ENCODE data around the gene FBXO44.
A peak's percentile ranks its signal among the peaks of the same experiment; 100 is the strongest.
"Not testable (repeated sequence)": the region's sequence is repeated elsewhere in the genome, so short reads cannot be mapped to it uniquely, and the experiment has no call there.

FBXO44 gene

GRCh38 chr1:11654137-11654938, at the start of gene FBXO44, which contains the start of gene FBXO2:
Gene FBXO44, plus strand, starts transcription at chr1:11654877. Its CDS starts 959 bp downstream, at chr1:11655836.
Gene FBXO2, minus strand, starts transcription at chr1:11654429. Its CDS starts 89 bp downstream, at chr1:11654340.
- DNase-seq = no peak

DNA sequence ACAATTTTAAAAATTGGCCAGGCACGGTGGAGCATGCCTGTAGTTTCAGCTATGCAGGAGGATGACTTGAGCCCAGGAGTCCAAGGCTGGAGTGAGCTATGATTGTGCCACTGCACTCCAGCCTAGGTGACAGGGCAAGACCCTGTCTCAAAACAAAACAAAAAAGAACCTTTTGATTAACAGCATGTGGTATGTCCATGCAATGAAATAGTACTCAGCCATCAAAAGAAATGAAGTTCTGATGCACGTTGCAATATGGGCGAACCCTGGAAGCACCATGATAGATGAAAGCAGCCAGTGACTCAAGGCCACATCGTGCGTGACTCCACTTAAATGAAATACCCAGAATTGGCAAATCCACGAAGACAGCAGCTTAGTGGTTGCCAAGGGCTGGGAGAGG, 47.9 kb upstream of the FBXO44 start:
- DNase-seq = no peak

DNA sequence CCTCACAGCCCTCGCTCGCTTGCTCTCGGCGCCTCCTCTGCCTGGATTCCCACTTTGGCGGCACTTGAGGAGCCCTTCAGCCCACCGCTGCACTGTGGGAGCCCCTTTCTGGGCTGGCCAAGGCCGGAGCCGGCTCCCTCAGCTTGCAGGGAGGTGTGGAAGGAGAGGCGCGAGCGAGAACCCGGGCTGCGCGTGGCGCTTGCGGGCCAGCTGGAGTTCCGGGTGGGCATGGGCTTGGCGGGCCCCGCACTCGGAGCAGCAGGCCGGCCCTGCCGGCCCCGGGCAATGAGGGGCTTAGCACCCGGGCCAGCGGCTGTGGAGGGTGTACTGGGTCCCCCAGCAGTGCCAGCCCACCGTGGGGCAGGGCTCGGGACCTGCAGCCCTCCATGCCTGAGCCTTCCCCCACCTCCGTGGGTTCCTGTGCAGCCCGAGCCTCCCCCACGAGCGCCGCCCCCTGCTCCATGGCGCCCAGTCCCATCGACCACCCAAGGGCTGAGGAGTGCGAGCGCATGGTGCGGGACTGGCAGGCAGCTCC, 46.0 kb upstream of the FBXO44 start:
- DNase-seq = not testable (repeated sequence)

DNA sequence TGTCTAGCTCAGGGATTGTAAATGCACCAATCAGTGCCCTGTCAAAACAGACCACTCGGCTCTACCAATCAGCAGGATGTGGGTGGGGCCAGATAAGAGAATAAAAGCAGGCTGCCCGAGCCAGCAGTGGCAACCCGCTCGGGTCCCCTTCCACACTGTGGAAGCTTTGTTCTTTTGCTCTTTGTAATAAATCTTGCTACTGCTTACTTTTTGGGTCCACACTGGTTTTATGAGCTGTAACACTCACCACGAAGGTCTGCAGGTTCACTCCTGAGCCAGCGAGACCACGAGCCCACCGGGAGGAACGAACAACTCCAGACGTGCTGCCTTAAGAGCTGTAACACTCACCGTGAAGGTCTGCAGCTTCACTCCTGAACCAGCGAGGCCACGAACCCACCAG, 45.3 kb upstream of the FBXO44 start:
- DNase-seq = not testable (repeated sequence)

DNA sequence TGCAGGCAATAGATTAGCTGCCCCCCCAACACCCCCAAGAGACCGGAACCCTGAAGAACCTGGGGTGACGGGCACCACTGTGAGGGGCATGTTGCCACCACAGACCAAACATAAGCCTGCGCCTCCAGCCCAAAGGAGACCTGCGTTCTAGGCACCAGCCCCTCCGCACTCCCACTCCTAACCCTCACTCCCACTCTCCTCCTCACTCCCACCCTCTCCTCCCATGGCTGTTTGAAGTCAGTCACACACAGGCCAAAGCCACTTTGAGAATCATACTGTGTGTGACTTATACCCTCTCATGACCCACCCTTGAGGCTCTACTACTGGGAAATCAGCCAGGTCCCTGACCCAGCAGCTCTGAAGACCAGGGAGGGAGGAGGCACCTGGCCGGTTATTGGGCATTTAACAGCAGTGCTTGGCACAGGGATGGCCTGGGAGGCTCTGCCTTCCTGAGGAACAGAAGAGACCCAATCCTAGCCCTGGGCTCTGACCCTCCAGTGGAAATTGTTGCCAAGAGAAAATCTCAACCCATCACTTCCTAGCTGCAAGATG, 44.0 kb upstream of the FBXO44 start:
- no peak for DNase-seq

GRCh38 chr1:11611638-11612327, 42.9 kb upstream of the FBXO44 start:
- DNase-seq = no peak

- no peak for DNase-seq
Measured at GRCh38 chr1:11613347-11613746, 41.3 kb upstream of the FBXO44 start.

DNA sequence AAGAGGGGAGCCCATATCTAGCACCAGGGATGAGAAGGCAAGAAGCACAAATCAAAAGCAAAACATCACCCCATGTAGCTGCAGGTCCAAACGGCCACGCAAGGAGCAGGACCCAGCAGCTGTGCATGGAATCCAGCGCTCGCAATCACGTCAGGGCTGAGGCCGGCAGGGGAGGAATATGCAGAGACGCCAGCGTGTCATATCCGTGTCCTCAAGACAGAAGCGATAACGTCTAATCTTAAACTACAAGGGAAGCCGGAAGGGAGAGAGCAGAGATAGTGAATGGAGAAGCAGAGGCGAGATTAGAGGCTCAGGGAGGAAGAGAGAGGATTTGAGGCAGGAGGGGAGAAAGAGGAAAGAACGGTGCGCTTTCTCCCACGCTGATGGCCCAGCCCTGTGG, 39.6 kb upstream of the FBXO44 start:
- no peak for DNase-seq

- no peak for DNase-seq
Measured at GRCh38 chr1:11616766-11617165, 37.9 kb upstream of the FBXO44 start.

DNA sequence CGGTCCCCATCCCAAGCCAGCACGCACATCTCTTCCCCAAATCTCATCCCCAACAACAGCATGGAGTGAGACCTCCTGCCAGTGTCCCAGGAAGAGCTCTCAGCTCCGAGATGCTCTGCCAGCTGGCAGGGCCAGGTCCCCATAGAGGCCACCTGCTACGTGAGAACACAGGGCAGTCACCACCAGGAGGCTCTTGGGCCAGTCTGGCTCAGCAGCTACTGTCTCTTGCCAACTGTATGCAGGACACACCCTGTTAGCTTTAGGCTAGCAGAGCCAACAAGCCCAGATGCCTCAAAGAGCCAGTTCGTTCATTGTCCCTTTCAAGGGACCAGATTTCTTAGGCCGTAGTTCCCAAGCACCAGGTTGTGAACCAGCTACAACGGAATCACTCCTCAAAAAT, 37.4 kb upstream of the FBXO44 start:
- DNase-seq = peak; percentile 35

- no peak for DNase-seq
Measured at GRCh38 chr1:11617741-11618140, 36.9 kb upstream of the FBXO44 start.

GRCh38 chr1:11620405-11620804, 34.3 kb upstream of the FBXO44 start:
- DNase-seq = no peak

- DNase-seq = no peak
Measured at GRCh38 chr1:11620924-11621323, 33.8 kb upstream of the FBXO44 start.

DNA sequence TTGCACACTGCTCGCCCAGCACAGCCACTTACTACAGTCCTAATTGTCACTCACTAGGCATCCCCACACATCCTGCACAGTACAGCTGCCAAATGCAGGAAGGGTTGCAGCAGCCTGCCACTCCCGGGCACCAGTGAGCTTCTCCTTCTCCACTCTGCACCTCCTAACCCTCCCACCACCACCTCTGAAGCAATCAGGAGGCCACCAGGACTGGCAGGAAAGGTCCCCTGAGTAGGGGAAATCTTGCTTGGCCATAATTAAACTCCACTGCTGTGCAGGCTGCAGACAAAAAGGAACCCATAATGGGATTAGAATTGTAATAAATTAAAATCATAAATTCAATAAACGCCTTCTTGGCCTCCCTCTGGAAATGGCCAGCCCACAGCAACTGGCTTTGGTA, 32.3 kb upstream of the FBXO44 start:
- no peak for DNase-seq

DNA sequence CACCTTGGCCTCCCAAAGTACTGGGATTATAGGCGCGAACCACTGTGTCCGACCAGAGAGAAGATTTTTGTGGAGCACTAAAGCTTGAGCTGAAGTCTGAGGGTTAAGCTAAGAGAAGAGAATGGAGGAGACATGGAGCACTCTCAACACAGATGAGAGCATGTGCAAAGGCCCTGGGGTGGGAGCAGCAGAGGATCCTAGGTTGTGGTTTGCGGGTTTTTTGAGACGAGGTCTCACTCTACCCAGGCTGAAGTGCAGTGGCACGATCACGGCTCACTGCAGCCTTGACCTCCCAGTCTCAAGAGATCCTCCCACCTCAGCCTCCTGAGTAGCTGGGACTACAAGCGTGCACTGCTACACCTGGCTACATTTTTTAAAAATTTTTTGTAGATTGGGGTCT, 31.0 kb upstream of the FBXO44 start:
- no peak for DNase-seq

GRCh38 chr1:11626551-11626950, 28.1 kb upstream of the FBXO44 start:
- no peak for DNase-seq

- DNase-seq = no peak
Measured at GRCh38 chr1:11628767-11629166, 25.9 kb upstream of the FBXO44 start.

DNA sequence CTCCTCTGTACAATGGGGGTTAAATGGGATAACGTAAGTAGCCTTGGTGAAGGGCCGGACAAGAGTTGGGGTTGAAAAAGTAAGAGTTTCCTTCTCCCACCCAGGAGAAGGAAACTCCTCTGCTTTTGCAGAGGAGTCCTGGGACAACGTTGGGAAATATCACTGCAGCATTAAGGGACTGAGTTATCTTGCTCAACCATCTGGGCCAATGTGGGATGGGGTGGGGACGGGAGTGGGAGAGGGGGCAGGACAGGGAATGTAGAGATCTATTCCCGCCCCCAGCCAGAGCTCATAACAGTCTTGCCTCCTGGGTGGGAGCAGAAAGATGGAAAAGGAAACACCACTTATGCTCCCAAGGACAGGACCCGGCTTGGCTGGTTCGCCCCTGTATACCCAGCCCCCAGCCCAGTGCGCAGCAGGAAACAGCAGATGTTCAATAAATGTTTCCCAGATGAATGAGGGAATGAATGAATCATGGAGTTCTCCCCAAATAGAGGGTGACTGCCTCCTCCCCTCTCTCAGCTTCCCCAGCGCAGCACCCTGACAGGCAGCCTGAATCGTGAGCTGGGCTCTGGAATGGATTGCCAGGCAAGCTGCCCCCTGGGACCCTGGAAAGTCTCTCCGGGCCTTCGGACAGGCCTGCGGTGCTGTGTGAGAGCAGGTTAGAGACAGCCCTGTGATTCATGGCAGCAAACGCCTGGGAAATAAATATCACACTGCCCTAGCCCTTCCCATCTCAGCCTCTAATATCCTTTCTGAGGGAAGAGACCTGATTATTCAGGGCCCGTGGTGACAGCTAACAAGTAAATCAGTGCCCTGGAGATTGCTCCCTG, 25.3 kb upstream of the FBXO44 start:
- DNase-seq = peak; percentile 88

DNA sequence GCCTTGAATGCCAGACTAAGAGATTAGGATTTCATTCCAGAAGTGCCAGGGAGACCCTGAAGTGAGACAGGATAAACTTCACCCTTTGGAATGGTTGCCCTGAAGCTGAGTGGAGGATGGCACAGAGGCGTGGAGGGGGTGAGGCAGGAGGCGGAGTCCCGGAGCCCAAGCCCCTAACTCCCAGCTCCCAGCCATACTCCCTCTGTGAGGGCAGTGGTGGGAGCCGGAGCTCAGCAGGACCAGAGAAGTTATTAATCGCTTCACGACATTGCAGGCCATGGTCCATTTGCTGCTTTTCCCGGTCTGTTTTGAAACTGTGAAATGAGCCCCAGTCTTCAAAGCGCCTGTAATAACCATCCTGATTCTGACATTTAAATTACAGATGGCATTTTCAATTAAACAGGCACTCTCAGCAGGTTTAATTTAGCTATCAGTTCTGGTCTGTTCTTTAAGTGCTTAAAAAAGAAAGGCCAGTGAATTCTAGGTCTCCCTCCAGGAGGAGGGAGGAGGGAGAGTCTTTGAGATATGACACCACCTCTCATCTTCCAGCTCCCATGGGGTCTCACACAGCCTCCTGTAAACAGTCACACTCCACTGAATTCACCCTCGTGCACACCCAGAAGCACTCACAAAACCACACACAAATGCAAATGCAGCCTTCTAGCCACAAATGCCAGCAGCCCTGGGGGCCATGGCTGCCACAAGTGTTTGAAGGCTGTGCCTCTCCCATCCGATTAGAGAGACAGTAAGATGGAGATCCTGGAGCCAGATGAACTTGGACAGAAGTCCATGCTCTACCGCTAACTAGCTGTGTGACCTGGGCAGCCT, 20.1 kb upstream of the FBXO44 start:
- no peak for DNase-seq

DNA sequence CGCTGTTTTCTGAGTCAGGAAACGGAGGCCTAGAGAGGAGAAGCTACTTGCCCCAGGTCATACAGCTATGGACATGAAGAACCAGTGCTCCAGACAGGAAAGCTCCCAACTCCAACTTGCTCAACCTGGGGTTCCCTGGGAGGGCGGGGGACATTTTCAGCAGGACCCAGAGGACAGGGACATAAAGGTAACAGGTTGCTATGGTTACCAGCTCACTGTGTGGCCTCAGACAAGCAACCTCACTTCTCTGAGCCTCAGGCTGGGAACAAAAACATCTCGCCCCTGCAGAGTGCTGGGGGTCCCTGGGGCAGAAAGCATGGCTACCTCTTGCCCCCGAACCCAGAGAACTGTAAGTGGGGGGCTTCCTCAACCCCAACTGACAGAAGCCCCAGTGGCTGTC, 16.6 kb upstream of the FBXO44 start:
- no peak for DNase-seq

GRCh38 chr1:11639372-11639771, 15.3 kb upstream of the FBXO44 start:
- DNase-seq = no peak

- DNase-seq = no peak
Measured at GRCh38 chr1:11640101-11640500, 14.6 kb upstream of the FBXO44 start.
